ENCODE data around the gene EML6. TPM values are rescaled to one million over a fixed set of nuclear protein-coding genes. Genes with fewer than 3 reads are reported as not detected.
A peak's percentile ranks its signal among the peaks of the same experiment; 100 is the strongest.

The EML6 gene
- total and polyA plus RNA-seq, 2 of the 8 experiments (the other 6 are each of a cell fraction or from before 2014, with no cell fraction given): 1.2 to 1.6 TPM

- peaks cover 0 to 8% (median under 1%) of the 10 kb centered on the region in 4 experiments; a peak in 4 of 7 replicates for H3K4me1 ChIP-seq (replicated peaks in 1 of 4; ENCODE audit: control insufficient read depth in 3 of 4, insufficient read depth in 4 of 4, low read length in 3 of 4)
- H4K20me1 ChIP-seq (replicated peaks in 1 of 2; ENCODE audit: control insufficient read depth in 1 of 2, insufficient read depth in 2 of 2, low read length in 2 of 2): no peaks in the 10 kb centered on the region
- H3K4me2 ChIP-seq (ENCODE audit: insufficient read depth in 1 of 2, low read depth in 2 of 2, low read length in 2 of 2): peak overlapping the region; percentile 89 to 90
- DNase-seq (ENCODE audit: low read depth in 1 of 2, low spot score in 2 of 2) (no peak), FAIRE-seq (no peak)
- no peak overlapping the region for H3K56ac ChIP-seq (replicated peaks; ENCODE audit: insufficient read length, low read depth, low read length)
- 36% methylated on average over 18 of the region's 18 CpGs; no CpG with 5 or more reads in 1 of the 2 experiments for WGBS, 2 experiments (ENCODE audit: extremely low coverage in 1 of 2, insufficient coverage in 1 of 2, insufficient read length in 1 of 2, insufficient replicate concordance in 2 of 2, low coverage in 1 of 2, low lambda C conversion rate in 2 of 2, missing lambda C conversion rate in 1 of 2)
- no peaks in the 10 kb centered on the region for H3K79me2 ChIP-seq (ENCODE audit: control insufficient read depth in 1 of 2, insufficient read depth in 2 of 2, low read length in 2 of 2)
- peak overlapping the region; percentile 56 to 73 (median 63) for H3K4me3 ChIP-seq (ENCODE audit: extremely low read depth in 1 of 4, insufficient read depth in 2 of 4, low read depth in 3 of 4, low read length in 4 of 4)
- no peak overlapping the region for H2BK20ac ChIP-seq (ENCODE audit: low read length)
- no peak overlapping the region for H3K27ac ChIP-seq (ENCODE audit: low read depth, low read length)
- no peak overlapping the region for H2BK15ac ChIP-seq (ENCODE audit: low read length)
- no peak for TF ChIP-seq POLR2A (IDR thresholded peaks at IDR 0.05; ENCODE audit: control extremely low read depth in 1 of 2, low read depth in 2 of 2, low read length in 2 of 2)
- no peak for TF ChIP-seq EGR1 (IDR thresholded peaks at IDR 0.05; ENCODE audit: borderline replicate concordance, low read depth, low read length)
- no peak for TF ChIP-seq SIRT6 (IDR thresholded peaks at IDR 0.05; ENCODE audit: low read length)
- no peak for TF ChIP-seq CBX5 (IDR thresholded peaks at IDR 0.05; ENCODE audit: low read depth, low read length)
- TF ChIP-seq HDAC2 (IDR thresholded peaks at IDR 0.05; ENCODE audit: borderline replicate concordance in 1 of 2, low read depth in 2 of 2, low read length in 2 of 2): no peak
- TF ChIP-seq TBP (IDR thresholded peaks at IDR 0.05; ENCODE audit: low read depth, low read length): no peak
- no peak for TF ChIP-seq CEBPB (IDR thresholded peaks at IDR 0.05; ENCODE audit: low read depth, low read length)
- no peak for TF ChIP-seq SAP30 (IDR thresholded peaks at IDR 0.05; ENCODE audit: insufficient read depth, insufficient replicate concordance, low read length)
- TF ChIP-seq BRCA1 (IDR thresholded peaks at IDR 0.05; ENCODE audit: low read depth, low read length): no peak
- H3K79me1 ChIP-seq (ENCODE audit: low read depth, low read length): no peaks in the 10 kb centered on the region
- no peak overlapping the region for H3K9ac ChIP-seq (replicated peaks in 1 of 4; ENCODE audit: extremely low read depth in 1 of 4, low read depth in 3 of 4, low read length in 3 of 4)
- peak overlapping the region; percentile 83 for H2AFZ ChIP-seq (ENCODE audit: low read length)
- H2BK5ac ChIP-seq (ENCODE audit: low read depth, low read length): no peak overlapping the region
- H2BK12ac ChIP-seq (ENCODE audit: low read depth, low read length): no peak overlapping the region
- peak overlapping the region; percentile 41 for H4K8ac ChIP-seq (ENCODE audit: extremely low read depth, insufficient read depth, low read length)
- no peak overlapping the region for H2BK120ac ChIP-seq (replicated peaks; ENCODE audit: low read depth, low read length)
- ChIA-PET CTCF (ENCODE audit: partially characterized antibody) (interaction anchor here (0.6 to 9.5 kb wide), 12 partner anchors 13 to 602 kb away, joined by 3 to 179 read pairs (median 7); partner anchors contain the start of gene EML6), POLR2A (ENCODE audit: partially characterized antibody) (interaction anchor here (1.2 kb wide), 1 partner anchor 11 kb away, joined by 5 read pairs; no protein-coding TSS in a partner anchor)
- H4K91ac ChIP-seq (replicated peaks; ENCODE audit: insufficient read length, low read length): no peak overlapping the region
- H3K14ac ChIP-seq (ENCODE audit: insufficient read length): no peak overlapping the region
- H3K23me2 ChIP-seq (ENCODE audit: low read depth, low read length): peaks cover 8% of the 10 kb centered on the region; the same call in 1 of the 2 replicates
- H3K9me3 ChIP-seq (ENCODE audit: insufficient read depth in 2 of 2, low read depth in 1 of 2, low read length in 1 of 2): no peaks in the 10 kb centered on the region
- peaks cover 0 to 9% (median 5%) of the 10 kb centered on the region in 4 experiments; a peak in 4 of 7 replicates for H3K27me3 ChIP-seq (replicated peaks in 1 of 4; ENCODE audit: control insufficient read depth in 3 of 4, extremely low read depth in 1 of 4, insufficient read depth in 3 of 4, low read length in 3 of 4)
- H3K36me3 ChIP-seq (ENCODE audit: control insufficient read depth in 2 of 4, insufficient read depth in 4 of 4, low read length in 3 of 4): no peaks in the 10 kb centered on the region
- no peak overlapping the region for H4K5ac ChIP-seq (ENCODE audit: insufficient read length, low read depth, low read length)
- H3K18ac ChIP-seq (ENCODE audit: extremely low read depth, low read length): peak overlapping the region; percentile 25
- H3K23ac ChIP-seq (ENCODE audit: insufficient read length): no peak overlapping the region
- H2AK5ac ChIP-seq (ENCODE audit: low read depth, low read length): no peak overlapping the region
- H3K4ac ChIP-seq (replicated peaks; ENCODE audit: insufficient read length, low read depth, low read length): no peak overlapping the region
Observed at GRCh38 chr2:54709336-54709809, 14.1 kb upstream of the EML6 start.
